B cell (primary cell): ENCODE measurements around the gene AIMP2. TPM values are rescaled to one million over a fixed set of nuclear protein-coding genes. Genes with fewer than 3 reads are reported as not detected.

Experiments
- ATAC-seq: fragments of 200-7000 bp; cut with Tn5 transposase; one replicate; pipeline ENCODE4 v1.10.0; 2021; ENCODE audit warnings: low read depth, mild to moderate bottlenecking, moderate number of reproducible peaks, moderate library complexity
- CTCF ChIA-PET: fragments of 350-600 bp; sonication (Branson Sonifier 250); formaldehyde crosslinking; loops from one replicate; lab custom pipeline; 2021; ENCODE audit warnings: antibody characterized with exemption, inconsistent platforms; lab: Charles Lee
- POLR2A ChIA-PET: fragments of 350-600 bp; sonication (Branson Sonifier 250); formaldehyde crosslinking; loops from one replicate; lab custom pipeline; 2021; ENCODE audit warnings: antibody characterized with exemption; lab: Charles Lee
- DNase-seq: peaks from one replicate; pipeline ENCODE4 v3.0.0; 2013
- H2AFZ ChIP-seq: 2 replicates; pipeline ENCODE4 v1.6.1; 2012; ENCODE audit warnings: mild to moderate bottlenecking, low read depth, low read length; ENCODE audit not compliant: insufficient read depth, poor library complexity, severe bottlenecking
- H3K27ac ChIP-seq, 2 donors: 1 replicate in 1 of 2; 2 replicates in 1 of 2; pipeline ENCODE4 v1.5.1; 2012 to 2013; ENCODE audit warnings: low read length in 2 of 2, mild to moderate bottlenecking in 2 of 2, moderate library complexity in 1 of 2
- H3K27me3 ChIP-seq, 4 experiments: fragments of 200-600 bp in 1 of 4; sonication (generic) in 1 of 4; replicated peaks in 1 of 4; 1 replicate in 2 of 4; 2 replicates in 2 of 4; pipeline versions ENCODE4 v1.6.1 to v1.7.0; 2013 to 2016; ENCODE audit warnings: low read length in 3 of 4, mild to moderate bottlenecking in 2 of 4, mixed read lengths in 1 of 4, moderate library complexity in 1 of 4; ENCODE audit not compliant: insufficient read depth in 4 of 4, control insufficient read depth in 3 of 4; ENCODE audit errors: control extremely low read depth in 1 of 4
- H3K36me3 ChIP-seq, 2 experiments: replicated peaks in 1 of 2; 1 replicate in 1 of 2; 2 replicates in 1 of 2; pipeline versions ENCODE4 v1.6.1 to v1.7.1; 2013; ENCODE audit warnings: low read length in 1 of 2; ENCODE audit not compliant: insufficient read depth in 2 of 2, control insufficient read depth in 1 of 2; ENCODE audit errors: control extremely low read depth in 1 of 2, extremely low read depth in 1 of 2
- H3K4me1 ChIP-seq, 2 donors: fragments of 200-600 bp in 1 of 2; sonication (generic) in 1 of 2; 1 replicate in 1 of 2; 2 replicates in 1 of 2; pipeline versions ENCODE4 v1.5.1 to v1.6.1; 2013 to 2017; ENCODE audit warnings: low read length in 2 of 2; ENCODE audit not compliant: control insufficient read depth in 2 of 2, insufficient read depth in 2 of 2
- H3K4me2 ChIP-seq: replicated peaks from 2 replicates; pipeline ENCODE3; 2012; ENCODE audit warnings: mild to moderate bottlenecking, low read depth, low read length; ENCODE audit not compliant: poor library complexity, severe bottlenecking
- H3K4me3 ChIP-seq, 5 experiments: fragments of 200-600 bp in 1 of 5; sonication (generic) in 1 of 5; 1 replicate in 3 of 5; 2 replicates in 2 of 5; pipeline versions ENCODE4 v1.5.1 to v1.7.0; 2011 to 2016; ENCODE audit warnings: low read length in 4 of 5, mild to moderate bottlenecking in 4 of 5, low read depth in 2 of 5, control low read depth in 1 of 5, moderate library complexity in 1 of 5; ENCODE audit not compliant: insufficient read depth in 1 of 5; ENCODE audit errors: control extremely low read depth in 1 of 5, extremely low read depth in 1 of 5
- H3K79me2 ChIP-seq: fragments of 200-600 bp; sonication (generic); one replicate; pipeline ENCODE4 v1.6.0; 2016; ENCODE audit warnings: low read length; ENCODE audit not compliant: control insufficient read depth, insufficient read depth
- H3K9ac ChIP-seq: fragments of 200-600 bp; sonication (generic); 2 replicates; pipeline ENCODE4 v1.6.1; 2017; ENCODE audit warnings: mild to moderate bottlenecking, low read length, moderate library complexity
- H3K9me3 ChIP-seq, 3 donors: one replicate each; pipeline versions ENCODE4 v1.6.1 to v1.7.1; 2013; ENCODE audit warnings: low read length in 2 of 3; ENCODE audit not compliant: control insufficient read depth in 2 of 3, insufficient read depth in 1 of 3; ENCODE audit errors: control extremely low read depth in 1 of 3
- H4K20me1 ChIP-seq: 2 replicates; pipeline ENCODE4 v1.6.0; 2012; ENCODE audit warnings: mild to moderate bottlenecking, low read length; ENCODE audit not compliant: insufficient read depth, control insufficient read depth, poor library complexity, severe bottlenecking
- H3K27ac Mint-ChIP-seq: one replicate; pipeline ENCODE4 v1.8.0; 2021; ENCODE audit warnings: mixed read lengths
- H3K27me3 Mint-ChIP-seq: one replicate; pipeline ENCODE4 v1.8.0; 2021; ENCODE audit warnings: mixed read lengths
- H3K4me1 Mint-ChIP-seq: one replicate; pipeline ENCODE4 v1.8.0; 2021; ENCODE audit warnings: mixed read lengths
- H3K4me3 Mint-ChIP-seq: one replicate; pipeline ENCODE4 v1.8.0; 2021; ENCODE audit warnings: mixed read lengths
- H3K9me3 Mint-ChIP-seq: one replicate; pipeline ENCODE4 v1.8.0; 2022; ENCODE audit warnings: mixed read lengths; ENCODE audit not compliant: insufficient read depth
- EZH2 ChIP-seq: IDR thresholded peaks from 2 replicates; pipeline ENCODE4 v1.6.1; 2012; ENCODE audit warnings: borderline replicate concordance, low read depth, mild to moderate bottlenecking, moderate library complexity, low read length; ENCODE audit not compliant: insufficient read depth, poor library complexity, severe bottlenecking
- WGBS: methylation state at CpG from one replicate; pipeline ENCODE4 v1.1.5; 2013; ENCODE audit warnings: missing lambda C conversion rate; ENCODE audit not compliant: insufficient coverage; 5-methylcytosine and 5-hydroxymethylcytosine counted together
- intact Hi-C: fragments of 100-400 bp; cut with micrococcal nuclease; formaldehyde crosslinking; loops from one replicate; pipeline ENCODE4 v1.10.0; 2022
- polyA plus RNA-seq: library from polyadenylated mRNA; depleted of rRNA; stranded (reverse); fragments of >200 nt; gene quantifications from 2 replicates; pipeline ENCODE4 v1.2.3, GENCODE V29; 2012
- small RNA-seq: library from RNA; depleted of rRNA; stranded (forward); fragments of <200 nt; gene quantifications from one replicate; pipeline ENCODE3, GENCODE V24; 2012; ENCODE audit warnings: low replicate concordance, low read depth; ENCODE audit not compliant: insufficient read length
- total RNA-seq, 2 donors: library from RNA; stranded (reverse); fragments of 120-200 nt in 1 of 2; gene quantifications; 1 replicate in 1 of 2; 2 replicates in 1 of 2; pipeline versions ENCODE4 v1.2.3 to v1.2.4, GENCODE V29; 2013 to 2022
- TF ChIP-seq, protein P1 (sequence below): fragments of 200-600 bp; IDR thresholded peaks from one replicate; pipeline ENCODE4 v1.8.0; 2022; ENCODE audit warnings: antibody characterized with exemption, mild to moderate bottlenecking

The AIMP2 gene
- total and polyA plus RNA-seq, 2 donors (not counting 1 experiment from before 2014, with no cell fraction given), result 11.7 to 14.0 TPM

DNA sequence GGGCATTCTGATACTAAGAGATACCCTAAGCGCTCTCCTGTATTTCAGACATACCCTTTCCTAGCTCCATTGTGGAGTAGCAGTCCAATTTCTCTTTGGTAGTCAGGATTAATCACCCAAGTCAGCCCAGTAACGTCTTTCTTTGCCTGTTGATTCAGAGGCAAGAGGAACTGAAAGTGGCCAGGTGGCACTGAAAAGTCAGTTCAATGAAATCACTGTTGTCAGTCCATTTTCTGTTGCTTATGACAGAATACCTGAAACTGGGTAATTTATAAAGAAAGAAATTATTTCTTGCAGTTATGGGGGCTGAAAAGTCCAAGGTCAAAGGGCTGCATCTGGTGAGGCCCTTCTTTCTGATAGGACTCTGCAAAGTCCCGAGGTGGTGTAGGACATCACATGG, 62.3 kb downstream of the AIMP2 start:
- peak; percentile 92 for ATAC-seq
- Mint-ChIP-seq H3K4me1 (peaks cover 9% of the 10 kb centered on the region), H3K27ac (peak overlapping the region; percentile 18), H3K9me3 (no peaks in the 10 kb centered on the region), H3K4me3 (no peak overlapping the region), H3K27me3 (no peaks in the 10 kb centered on the region)
- H4K20me1 ChIP-seq, result no peaks in the 10 kb centered on the region
- peak; percentile 71 for DNase-seq
- no peaks in the 10 kb centered on the region for H3K79me2 ChIP-seq
- H3K9ac ChIP-seq, result no peak overlapping the region
- no peak overlapping the region for H3K4me3 ChIP-seq
- TF ChIP-seq, protein P1, sequence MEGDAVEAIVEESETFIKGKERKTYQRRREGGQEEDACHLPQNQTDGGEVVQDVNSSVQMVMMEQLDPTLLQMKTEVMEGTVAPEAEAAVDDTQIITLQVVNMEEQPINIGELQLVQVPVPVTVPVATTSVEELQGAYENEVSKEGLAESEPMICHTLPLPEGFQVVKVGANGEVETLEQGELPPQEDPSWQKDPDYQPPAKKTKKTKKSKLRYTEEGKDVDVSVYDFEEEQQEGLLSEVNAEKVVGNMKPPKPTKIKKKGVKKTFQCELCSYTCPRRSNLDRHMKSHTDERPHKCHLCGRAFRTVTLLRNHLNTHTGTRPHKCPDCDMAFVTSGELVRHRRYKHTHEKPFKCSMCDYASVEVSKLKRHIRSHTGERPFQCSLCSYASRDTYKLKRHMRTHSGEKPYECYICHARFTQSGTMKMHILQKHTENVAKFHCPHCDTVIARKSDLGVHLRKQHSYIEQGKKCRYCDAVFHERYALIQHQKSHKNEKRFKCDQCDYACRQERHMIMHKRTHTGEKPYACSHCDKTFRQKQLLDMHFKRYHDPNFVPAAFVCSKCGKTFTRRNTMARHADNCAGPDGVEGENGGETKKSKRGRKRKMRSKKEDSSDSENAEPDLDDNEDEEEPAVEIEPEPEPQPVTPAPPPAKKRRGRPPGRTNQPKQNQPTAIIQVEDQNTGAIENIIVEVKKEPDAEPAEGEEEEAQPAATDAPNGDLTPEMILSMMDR, result no peak
- TF ChIP-seq EZH2, result no peak
- no peaks in the 10 kb centered on the region for H3K36me3 ChIP-seq
- intact Hi-C loops, result no loop called here
- no peaks in the 10 kb centered on the region for H3K27me3 ChIP-seq
- H3K27ac ChIP-seq, result peak overlapping the region; percentile 5 to 29
- WGBS, result 0% methylated on average over 1 of the region's 3 CpGs
- H3K4me1 ChIP-seq, result peaks cover 9 to 11% of the 10 kb centered on the region in 2 donors
- no peaks in the 10 kb centered on the region for H3K9me3 ChIP-seq
- ChIA-PET CTCF (no interaction called here), POLR2A (interaction anchor here (0.7 kb wide), 1 partner anchor 31 kb away, joined by 3 read pairs; no protein-coding TSS in a partner anchor)
- peak overlapping the region; percentile 41 for H2AFZ ChIP-seq
- H3K4me2 ChIP-seq, result peak overlapping the region; percentile 39

Small RNA genes within 50 kb of the gene (small RNA-seq; reads per million reads assigned to genes)
- not detected for gene RF00019
- not detected for gene RNU6-218P
- gene SNORA80D, result not detected

Other genes starting within 250 kb of the AIMP2 start
- 67.2 and 71.1 TPM in 2 replicates for gene RNF216, start 227.6 kb upstream of the AIMP2 start, total RNA-seq
- gene RNF216, start 227.6 kb upstream of the AIMP2 start, polyA plus RNA-seq, result 46.6 and 48.4 TPM in 2 replicates
- 0.79 and 1.6 TPM in 2 replicates for gene OCM, start 128.5 kb upstream of the AIMP2 start, total RNA-seq
- 0.26 and 0.34 TPM in 2 replicates for gene OCM, start 128.5 kb upstream of the AIMP2 start, polyA plus RNA-seq
- 66.2 and 74.1 TPM in 2 replicates for gene CCZ1, start 110.5 kb upstream of the AIMP2 start, total RNA-seq
- 30.8 and 39.4 TPM in 2 replicates for gene CCZ1, start 110.5 kb upstream of the AIMP2 start, polyA plus RNA-seq
- gene RSPH10B, start 38.6 kb upstream of the AIMP2 start, total RNA-seq, result 0.20 TPM in 1 of 2 replicates, not detected in the other
- 0.07 and 0.09 TPM in 2 replicates for gene RSPH10B, start 38.6 kb upstream of the AIMP2 start, polyA plus RNA-seq
- 20.3 and 22.5 TPM in 2 replicates for gene PMS2, start 223 bp upstream of the AIMP2 start, total RNA-seq
- gene PMS2, start 223 bp upstream of the AIMP2 start, polyA plus RNA-seq, result 8.1 and 10.4 TPM in 2 replicates
- gene ANKRD61, start 22.1 kb downstream of the AIMP2 start, total RNA-seq, result not detected in 2 replicates
- 0.13 TPM in 1 of 2 replicates, not detected in the other for gene ANKRD61, start 22.1 kb downstream of the AIMP2 start, polyA plus RNA-seq
- 74.1 and 80.8 TPM in 2 replicates for gene EIF2AK1, start 49.9 kb downstream of the AIMP2 start, total RNA-seq
- 78.8 and 96.3 TPM in 2 replicates for gene EIF2AK1, start 49.9 kb downstream of the AIMP2 start, polyA plus RNA-seq
- 13.1 and 15.4 TPM in 2 replicates for gene USP42, start 95.7 kb downstream of the AIMP2 start, total RNA-seq
- gene USP42, start 95.7 kb downstream of the AIMP2 start, polyA plus RNA-seq, result 6.6 and 12.8 TPM in 2 replicates